B cell (primary cell): ENCODE measurements around the gene CHST10. TPM values are rescaled to one million over a fixed set of nuclear protein-coding genes. Genes with fewer than 3 reads are reported as not detected.
"Not testable (repeated sequence)": the region's sequence is repeated elsewhere in the genome, so short reads cannot be mapped to it uniquely, and the experiment has no call there.

Experiments used
- ATAC-seq: fragments of 200-7000 bp; cut with Tn5 transposase; one replicate; pipeline ENCODE4 v1.10.0; 2021; ENCODE audit warnings: low read depth, mild to moderate bottlenecking, moderate number of reproducible peaks, moderate library complexity
- CTCF ChIA-PET: fragments of 350-600 bp; sonication (Branson Sonifier 250); formaldehyde crosslinking; loops from one replicate; lab custom pipeline; 2021; ENCODE audit warnings: antibody characterized with exemption, inconsistent platforms; lab: Charles Lee
- POLR2A ChIA-PET: fragments of 350-600 bp; sonication (Branson Sonifier 250); formaldehyde crosslinking; loops from one replicate; lab custom pipeline; 2021; ENCODE audit warnings: antibody characterized with exemption; lab: Charles Lee
- DNase-seq: peaks from one replicate; pipeline ENCODE4 v3.0.0; 2013
- H2AFZ ChIP-seq: 2 replicates; pipeline ENCODE4 v1.6.1; 2012; ENCODE audit warnings: mild to moderate bottlenecking, low read depth, low read length; ENCODE audit not compliant: insufficient read depth, poor library complexity, severe bottlenecking
- H3K27ac ChIP-seq, 2 donors: 1 replicate in 1 of 2; 2 replicates in 1 of 2; pipeline ENCODE4 v1.5.1; 2012 to 2013; ENCODE audit warnings: low read length in 2 of 2, mild to moderate bottlenecking in 2 of 2, moderate library complexity in 1 of 2
- H3K27me3 ChIP-seq, 4 experiments: fragments of 200-600 bp in 1 of 4; sonication (generic) in 1 of 4; replicated peaks in 1 of 4; 1 replicate in 2 of 4; 2 replicates in 2 of 4; pipeline versions ENCODE4 v1.6.1 to v1.7.0; 2013 to 2016; ENCODE audit warnings: low read length in 3 of 4, mild to moderate bottlenecking in 2 of 4, mixed read lengths in 1 of 4, moderate library complexity in 1 of 4; ENCODE audit not compliant: insufficient read depth in 4 of 4, control insufficient read depth in 3 of 4; ENCODE audit errors: control extremely low read depth in 1 of 4
- H3K36me3 ChIP-seq, 2 experiments: replicated peaks in 1 of 2; 1 replicate in 1 of 2; 2 replicates in 1 of 2; pipeline versions ENCODE4 v1.6.1 to v1.7.1; 2013; ENCODE audit warnings: low read length in 1 of 2; ENCODE audit not compliant: insufficient read depth in 2 of 2, control insufficient read depth in 1 of 2; ENCODE audit errors: control extremely low read depth in 1 of 2, extremely low read depth in 1 of 2
- H3K4me1 ChIP-seq, 2 donors: fragments of 200-600 bp in 1 of 2; sonication (generic) in 1 of 2; 1 replicate in 1 of 2; 2 replicates in 1 of 2; pipeline versions ENCODE4 v1.5.1 to v1.6.1; 2013 to 2017; ENCODE audit warnings: low read length in 2 of 2; ENCODE audit not compliant: control insufficient read depth in 2 of 2, insufficient read depth in 2 of 2
- H3K4me2 ChIP-seq: replicated peaks from 2 replicates; pipeline ENCODE3; 2012; ENCODE audit warnings: mild to moderate bottlenecking, low read depth, low read length; ENCODE audit not compliant: poor library complexity, severe bottlenecking
- H3K4me3 ChIP-seq, 5 experiments: fragments of 200-600 bp in 1 of 5; sonication (generic) in 1 of 5; 1 replicate in 3 of 5; 2 replicates in 2 of 5; pipeline versions ENCODE4 v1.5.1 to v1.7.0; 2011 to 2016; ENCODE audit warnings: low read length in 4 of 5, mild to moderate bottlenecking in 4 of 5, low read depth in 2 of 5, control low read depth in 1 of 5, moderate library complexity in 1 of 5; ENCODE audit not compliant: insufficient read depth in 1 of 5; ENCODE audit errors: control extremely low read depth in 1 of 5, extremely low read depth in 1 of 5
- H3K79me2 ChIP-seq: fragments of 200-600 bp; sonication (generic); one replicate; pipeline ENCODE4 v1.6.0; 2016; ENCODE audit warnings: low read length; ENCODE audit not compliant: control insufficient read depth, insufficient read depth
- H3K9ac ChIP-seq: fragments of 200-600 bp; sonication (generic); 2 replicates; pipeline ENCODE4 v1.6.1; 2017; ENCODE audit warnings: mild to moderate bottlenecking, low read length, moderate library complexity
- H3K9me3 ChIP-seq, 3 donors: one replicate each; pipeline versions ENCODE4 v1.6.1 to v1.7.1; 2013; ENCODE audit warnings: low read length in 2 of 3; ENCODE audit not compliant: control insufficient read depth in 2 of 3, insufficient read depth in 1 of 3; ENCODE audit errors: control extremely low read depth in 1 of 3
- H4K20me1 ChIP-seq: 2 replicates; pipeline ENCODE4 v1.6.0; 2012; ENCODE audit warnings: mild to moderate bottlenecking, low read length; ENCODE audit not compliant: insufficient read depth, control insufficient read depth, poor library complexity, severe bottlenecking
- H3K27ac Mint-ChIP-seq: one replicate; pipeline ENCODE4 v1.8.0; 2021; ENCODE audit warnings: mixed read lengths
- H3K27me3 Mint-ChIP-seq: one replicate; pipeline ENCODE4 v1.8.0; 2021; ENCODE audit warnings: mixed read lengths
- H3K4me1 Mint-ChIP-seq: one replicate; pipeline ENCODE4 v1.8.0; 2021; ENCODE audit warnings: mixed read lengths
- H3K4me3 Mint-ChIP-seq: one replicate; pipeline ENCODE4 v1.8.0; 2021; ENCODE audit warnings: mixed read lengths
- H3K9me3 Mint-ChIP-seq: one replicate; pipeline ENCODE4 v1.8.0; 2022; ENCODE audit warnings: mixed read lengths; ENCODE audit not compliant: insufficient read depth
- EZH2 ChIP-seq: IDR thresholded peaks from 2 replicates; pipeline ENCODE4 v1.6.1; 2012; ENCODE audit warnings: borderline replicate concordance, low read depth, mild to moderate bottlenecking, moderate library complexity, low read length; ENCODE audit not compliant: insufficient read depth, poor library complexity, severe bottlenecking
- WGBS: methylation state at CpG from one replicate; pipeline ENCODE4 v1.1.5; 2013; ENCODE audit warnings: missing lambda C conversion rate; ENCODE audit not compliant: insufficient coverage; 5-methylcytosine and 5-hydroxymethylcytosine counted together
- intact Hi-C: fragments of 100-400 bp; cut with micrococcal nuclease; formaldehyde crosslinking; loops from one replicate; pipeline ENCODE4 v1.10.0; 2022
- polyA plus RNA-seq: library from polyadenylated mRNA; depleted of rRNA; stranded (reverse); fragments of >200 nt; gene quantifications from 2 replicates; pipeline ENCODE4 v1.2.3, GENCODE V29; 2012
- total RNA-seq, 2 donors: library from RNA; stranded (reverse); fragments of 120-200 nt in 1 of 2; gene quantifications; 1 replicate in 1 of 2; 2 replicates in 1 of 2; pipeline versions ENCODE4 v1.2.3 to v1.2.4, GENCODE V29; 2013 to 2022
- TF ChIP-seq, protein P1 (sequence below): fragments of 200-600 bp; IDR thresholded peaks from one replicate; pipeline ENCODE4 v1.8.0; 2022; ENCODE audit warnings: antibody characterized with exemption, mild to moderate bottlenecking

Gene CHST10
- total and polyA plus RNA-seq, 2 donors (not counting 1 experiment from before 2014, with no cell fraction given): 5.2 to 9.9 TPM

DNA sequence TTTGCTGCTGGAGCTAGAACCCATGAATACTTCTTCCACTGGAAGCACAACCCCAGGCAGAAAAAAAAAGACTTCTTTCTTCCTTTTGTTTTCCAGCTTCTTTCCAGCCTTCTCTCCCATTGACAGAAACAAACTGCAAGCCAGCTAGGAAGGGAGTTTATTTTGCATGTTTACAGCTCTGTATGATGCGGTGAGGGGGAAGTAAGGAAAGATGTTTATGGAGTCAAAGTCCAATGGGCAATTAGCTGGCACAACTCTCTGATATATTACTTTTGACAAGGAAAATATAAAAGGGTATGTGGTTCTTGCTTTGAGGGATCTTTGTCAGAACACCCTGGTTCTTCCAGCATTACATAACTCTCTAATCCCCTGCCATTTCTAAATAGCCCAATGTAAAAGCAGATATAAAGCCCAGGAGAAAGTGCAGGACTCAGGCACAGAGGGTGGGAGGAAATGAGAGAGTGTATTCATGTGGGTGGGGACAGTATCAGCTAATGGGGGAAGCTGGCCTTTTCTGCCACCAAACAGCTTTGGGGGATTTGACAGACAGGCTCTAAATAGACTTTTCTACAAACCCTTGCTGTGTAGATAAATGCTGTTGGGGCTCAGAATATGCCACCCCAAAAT, 43.5 kb upstream of the CHST10 start:
- Histone ChIP-seq H3K36me3 (no peaks in the 10 kb centered on the region), H3K4me2 (no peak overlapping the region), H3K27me3 (peaks cover 0 to 7% (median 2%) of the 10 kb centered on the region in 4 experiments), H3K27ac (no peak overlapping the region), H3K9ac (no peak overlapping the region), H2AFZ (no peak overlapping the region), H3K9me3 (peaks cover 3 to 16% (median 3%) of the 10 kb centered on the region in 3 donors), H4K20me1 (no peaks in the 10 kb centered on the region), H3K4me1 (no peaks in the 10 kb centered on the region), H3K4me3 (no peak overlapping the region), H3K79me2 (no peaks in the 10 kb centered on the region)
- POLR2A ChIA-PET: no interaction called here
- Mint-ChIP-seq H3K4me3 (no peak overlapping the region), H3K4me1 (no peaks in the 10 kb centered on the region), H3K9me3 (peaks cover 2% of the 10 kb centered on the region), H3K27me3 (peaks cover 22% of the 10 kb centered on the region), H3K27ac (no peak overlapping the region)
- no peak for ATAC-seq
- intact Hi-C loops: no loop called here
- no peak for DNase-seq
- CTCF ChIA-PET: no interaction called here
- TF ChIP-seq, protein P1, sequence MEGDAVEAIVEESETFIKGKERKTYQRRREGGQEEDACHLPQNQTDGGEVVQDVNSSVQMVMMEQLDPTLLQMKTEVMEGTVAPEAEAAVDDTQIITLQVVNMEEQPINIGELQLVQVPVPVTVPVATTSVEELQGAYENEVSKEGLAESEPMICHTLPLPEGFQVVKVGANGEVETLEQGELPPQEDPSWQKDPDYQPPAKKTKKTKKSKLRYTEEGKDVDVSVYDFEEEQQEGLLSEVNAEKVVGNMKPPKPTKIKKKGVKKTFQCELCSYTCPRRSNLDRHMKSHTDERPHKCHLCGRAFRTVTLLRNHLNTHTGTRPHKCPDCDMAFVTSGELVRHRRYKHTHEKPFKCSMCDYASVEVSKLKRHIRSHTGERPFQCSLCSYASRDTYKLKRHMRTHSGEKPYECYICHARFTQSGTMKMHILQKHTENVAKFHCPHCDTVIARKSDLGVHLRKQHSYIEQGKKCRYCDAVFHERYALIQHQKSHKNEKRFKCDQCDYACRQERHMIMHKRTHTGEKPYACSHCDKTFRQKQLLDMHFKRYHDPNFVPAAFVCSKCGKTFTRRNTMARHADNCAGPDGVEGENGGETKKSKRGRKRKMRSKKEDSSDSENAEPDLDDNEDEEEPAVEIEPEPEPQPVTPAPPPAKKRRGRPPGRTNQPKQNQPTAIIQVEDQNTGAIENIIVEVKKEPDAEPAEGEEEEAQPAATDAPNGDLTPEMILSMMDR: no peak
- no peak for TF ChIP-seq EZH2
- WGBS: no CpG with 5 or more reads among the region's 1 CpG

DNA sequence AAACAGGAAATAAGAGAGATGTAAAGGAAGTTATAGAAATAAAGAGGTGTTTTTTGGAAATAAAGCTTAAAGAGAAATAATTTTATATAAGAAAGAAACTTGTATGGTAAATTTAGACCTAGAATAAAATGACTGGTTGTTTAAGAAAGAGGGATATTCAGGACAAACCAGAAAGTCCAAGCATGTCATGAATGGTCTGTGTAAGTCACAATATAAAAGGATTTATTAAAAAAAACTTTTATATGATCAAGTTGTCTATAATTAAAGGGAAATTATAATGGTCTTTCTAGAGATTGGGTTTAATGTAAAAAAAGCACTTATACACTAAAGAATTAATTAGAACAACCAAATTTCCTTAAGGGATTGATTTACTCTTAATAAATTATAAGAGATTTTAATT, 38.9 kb upstream of the CHST10 start:
- H3K27me3 ChIP-seq, ATAC-seq, H3K4me3 Mint-ChIP-seq, H3K9ac ChIP-seq, POLR2A ChIA-PET, H3K27ac ChIP-seq, H2AFZ ChIP-seq, H3K79me2 ChIP-seq, CTCF ChIA-PET, H3K9me3 Mint-ChIP-seq, intact Hi-C loops, H3K27ac Mint-ChIP-seq, H3K4me1 ChIP-seq, H4K20me1 ChIP-seq, H3K4me2 ChIP-seq, H3K36me3 ChIP-seq, H3K4me3 ChIP-seq, DNase-seq, H3K4me1 Mint-ChIP-seq: not testable (repeated sequence)
- peaks cover 4 to 21% (median 6%) of the 10 kb centered on the region in 3 donors for H3K9me3 ChIP-seq
- H3K27me3 Mint-ChIP-seq: peaks cover 14% of the 10 kb centered on the region
